ENCODE measurements around the gene SPNS2. TPM values are rescaled to one million over a fixed set of nuclear protein-coding genes. Genes with fewer than 3 reads are reported as not detected.

The SPNS2 gene
- total RNA-seq, 1 experiment from 2014 or later = 1.9 TPM

DNA sequence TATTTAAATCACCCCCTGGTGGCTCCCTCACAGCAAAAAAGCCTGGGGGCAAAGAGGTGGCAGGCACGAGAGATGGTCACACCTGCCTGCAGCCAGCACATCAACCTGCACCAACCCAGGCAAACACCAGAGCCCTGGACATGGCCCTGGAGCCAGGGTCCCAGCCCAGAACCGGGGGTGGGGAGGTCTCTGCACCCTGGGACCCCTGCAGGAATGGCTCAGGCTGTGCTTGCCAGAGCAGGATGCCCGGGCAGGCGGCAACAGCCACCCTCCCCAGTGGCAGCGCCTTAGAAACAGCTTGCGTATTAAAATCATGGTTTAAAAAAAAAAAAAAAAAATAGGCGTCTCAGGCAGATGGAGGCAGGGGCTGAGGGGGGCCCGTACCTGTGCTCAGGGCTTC is 40.3 kb downstream of the SPNS2 start:
- ChIA-PET CTCF (no interaction called here), POLR2A (no interaction called here)
- H3K4me3 ChIP-seq (ENCODE audit: low read depth in 2 of 2, low read length in 2 of 2) = no peak overlapping the region
- TF ChIP-seq CTCF (IDR thresholded peaks at IDR 0.05) (no peak), SIN3A (IDR thresholded peaks at IDR 0.05; ENCODE audit: borderline replicate concordance, insufficient read depth, low read depth, low read length) (no peak), TCF7L2 (IDR thresholded peaks at IDR 0.05; ENCODE audit: low read depth, low read length) (no peak), POLR2AphosphoS5 (IDR thresholded peaks at IDR 0.05; ENCODE audit: low read depth, low read length) (no peak)
- TF ChIP-seq, protein P1, sequence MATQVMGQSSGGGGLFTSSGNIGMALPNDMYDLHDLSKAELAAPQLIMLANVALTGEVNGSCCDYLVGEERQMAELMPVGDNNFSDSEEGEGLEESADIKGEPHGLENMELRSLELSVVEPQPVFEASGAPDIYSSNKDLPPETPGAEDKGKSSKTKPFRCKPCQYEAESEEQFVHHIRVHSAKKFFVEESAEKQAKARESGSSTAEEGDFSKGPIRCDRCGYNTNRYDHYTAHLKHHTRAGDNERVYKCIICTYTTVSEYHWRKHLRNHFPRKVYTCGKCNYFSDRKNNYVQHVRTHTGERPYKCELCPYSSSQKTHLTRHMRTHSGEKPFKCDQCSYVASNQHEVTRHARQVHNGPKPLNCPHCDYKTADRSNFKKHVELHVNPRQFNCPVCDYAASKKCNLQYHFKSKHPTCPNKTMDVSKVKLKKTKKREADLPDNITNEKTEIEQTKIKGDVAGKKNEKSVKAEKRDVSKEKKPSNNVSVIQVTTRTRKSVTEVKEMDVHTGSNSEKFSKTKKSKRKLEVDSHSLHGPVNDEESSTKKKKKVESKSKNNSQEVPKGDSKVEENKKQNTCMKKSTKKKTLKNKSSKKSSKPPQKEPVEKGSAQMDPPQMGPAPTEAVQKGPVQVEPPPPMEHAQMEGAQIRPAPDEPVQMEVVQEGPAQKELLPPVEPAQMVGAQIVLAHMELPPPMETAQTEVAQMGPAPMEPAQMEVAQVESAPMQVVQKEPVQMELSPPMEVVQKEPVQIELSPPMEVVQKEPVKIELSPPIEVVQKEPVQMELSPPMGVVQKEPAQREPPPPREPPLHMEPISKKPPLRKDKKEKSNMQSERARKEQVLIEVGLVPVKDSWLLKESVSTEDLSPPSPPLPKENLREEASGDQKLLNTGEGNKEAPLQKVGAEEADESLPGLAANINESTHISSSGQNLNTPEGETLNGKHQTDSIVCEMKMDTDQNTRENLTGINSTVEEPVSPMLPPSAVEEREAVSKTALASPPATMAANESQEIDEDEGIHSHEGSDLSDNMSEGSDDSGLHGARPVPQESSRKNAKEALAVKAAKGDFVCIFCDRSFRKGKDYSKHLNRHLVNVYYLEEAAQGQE (IDR thresholded peaks at IDR 0.05; ENCODE audit: insufficient read depth in 1 of 2, low read depth in 2 of 2, low read length in 1 of 2) = no peak
- no peak overlapping the region for H3K27ac ChIP-seq (ENCODE audit: low read length)
- DNase-seq (ENCODE audit: low read depth, low spot score) (no peak), ATAC-seq (no peak)
- in situ Hi-C loops (cut with HindIII; ENCODE audit: low pct_unique_long_range_greater_than_20kb, low sequenced_read_pairs) = no loop called here
- H3K36me3 ChIP-seq (ENCODE audit: control insufficient read depth, insufficient read depth, low read length) = peaks cover 3% of the 10 kb centered on the region; the same call in 1 of the 2 replicates
- no peaks in the 10 kb centered on the region for H3K9me3 ChIP-seq (ENCODE audit: control insufficient read depth, insufficient read depth, low read depth, low read length)
- H3K27me3 ChIP-seq (ENCODE audit: control insufficient read depth, insufficient read depth, low read length) = no peaks in the 10 kb centered on the region
- intact Hi-C loops (cut with micrococcal nuclease; ENCODE audit: unreplicated experiment) = no loop called here
- TSS peak; percentile 81 for BruUV-seq (replicated peaks)
- H3K4me1 ChIP-seq (ENCODE audit: control insufficient read depth, insufficient read depth, low read length) = peaks cover 31% of the 10 kb centered on the region

DNA sequence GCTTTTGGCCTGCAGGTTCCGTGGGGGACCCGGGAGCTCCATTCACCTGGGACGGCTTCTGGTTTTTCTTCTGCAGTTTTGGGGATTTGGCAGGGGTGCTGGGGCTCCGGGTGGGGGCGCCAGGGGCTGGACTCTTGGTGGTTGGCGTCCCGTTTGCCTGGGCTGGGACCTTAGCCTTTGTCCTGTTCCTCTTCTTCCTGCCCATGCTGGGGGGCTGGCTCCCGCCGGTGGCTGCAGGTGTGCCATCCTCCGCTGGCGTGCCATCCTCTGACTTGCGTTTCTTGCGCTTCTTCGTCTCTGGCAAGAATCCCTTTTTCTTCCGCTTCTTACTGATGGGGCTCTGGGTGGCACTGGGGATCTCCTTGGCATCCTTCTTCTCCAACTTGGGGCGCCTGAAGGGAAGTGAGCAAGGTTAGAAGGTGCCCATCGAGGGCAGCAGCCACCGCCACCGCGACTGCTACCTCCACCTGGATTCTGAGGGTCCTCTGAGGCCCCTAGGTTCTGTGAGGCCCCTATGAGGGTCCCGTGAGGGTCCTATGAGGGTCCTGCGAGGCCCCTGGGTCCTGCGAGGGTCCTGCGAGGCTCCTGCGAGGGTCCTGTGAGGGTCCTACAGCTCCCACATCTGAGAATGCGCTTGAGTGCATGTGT is 41.0 kb downstream of the SPNS2 start:
- BruUV-seq (replicated peaks) = no TSS peak
- H3K9me3 ChIP-seq (ENCODE audit: control insufficient read depth, insufficient read depth, low read depth, low read length) = no peaks in the 10 kb centered on the region
- POLR2A ChIA-PET = no interaction called here
- no peak for DNase-seq (ENCODE audit: low read depth, low spot score)
- peaks cover 3% of the 10 kb centered on the region; the same call in 1 of the 2 replicates for H3K36me3 ChIP-seq (ENCODE audit: control insufficient read depth, insufficient read depth, low read length)
- no peaks in the 10 kb centered on the region for H3K27me3 ChIP-seq (ENCODE audit: control insufficient read depth, insufficient read depth, low read length)
- ATAC-seq = no peak
- intact Hi-C loops (cut with micrococcal nuclease; ENCODE audit: unreplicated experiment) (no loop called here), in situ Hi-C loops (cut with HindIII; ENCODE audit: low pct_unique_long_range_greater_than_20kb, low sequenced_read_pairs) (no loop called here)
- H3K4me3 ChIP-seq (ENCODE audit: low read depth in 2 of 2, low read length in 2 of 2) = no peak overlapping the region
- peaks cover 24% of the 10 kb centered on the region for H3K4me1 ChIP-seq (ENCODE audit: control insufficient read depth, insufficient read depth, low read length)
- H3K27ac ChIP-seq (ENCODE audit: low read length) = no peak overlapping the region
- CTCF ChIA-PET = no interaction called here
- TF ChIP-seq TCF7L2 (IDR thresholded peaks at IDR 0.05; ENCODE audit: low read depth, low read length) (no peak), POLR2AphosphoS5 (IDR thresholded peaks at IDR 0.05; ENCODE audit: low read depth, low read length) (no peak), CTCF (IDR thresholded peaks at IDR 0.05) (no peak)
- TF ChIP-seq, protein P1 (IDR thresholded peaks at IDR 0.05; ENCODE audit: insufficient read depth in 1 of 2, low read depth in 2 of 2, low read length in 1 of 2) = no peak

Measured in Panc1 (cell line).